Activated T-helper 9 cell treated with anti-CD3 and anti-CD28 coated beads, Interleukin-2, amount 50 U/mL, for 16 hours (primary cell): ENCODE results near the gene CAD.

ENCODE experiments used
- DNase-seq: peaks from one replicate; pipeline ENCODE4 v3.0.0-alpha.2; 2020; ENCODE audit warnings: low read depth

CAD gene

GRCh38 chr2:27227501-27227900 is 10.3 kb downstream of the CAD start:
- DNase-seq = no peak

DNA sequence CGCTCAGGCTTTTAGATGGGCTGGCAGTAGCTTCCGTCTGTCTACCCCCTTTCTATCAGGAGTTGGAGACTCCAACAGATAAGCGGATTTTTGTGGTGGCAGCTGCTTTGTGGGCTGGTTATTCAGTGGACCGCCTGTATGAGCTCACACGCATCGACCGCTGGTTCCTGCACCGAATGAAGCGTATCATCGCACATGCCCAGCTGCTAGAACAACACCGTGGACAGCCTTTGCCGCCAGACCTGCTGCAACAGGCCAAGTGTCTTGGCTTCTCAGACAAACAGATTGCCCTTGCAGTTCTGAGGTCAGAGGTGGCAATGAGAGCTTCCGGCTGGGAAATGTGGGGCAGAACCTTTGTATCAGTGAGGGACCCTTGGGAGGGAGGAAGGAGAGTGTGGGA is 14.8 kb downstream of the CAD start:
- no peak for DNase-seq

- no peak for DNase-seq
Observed at GRCh38 chr2:27233341-27233740, 16.2 kb downstream of the CAD start.

GRCh38 chr2:27236136-27236535 is 19.0 kb downstream of the CAD start:
- no peak for DNase-seq

DNA sequence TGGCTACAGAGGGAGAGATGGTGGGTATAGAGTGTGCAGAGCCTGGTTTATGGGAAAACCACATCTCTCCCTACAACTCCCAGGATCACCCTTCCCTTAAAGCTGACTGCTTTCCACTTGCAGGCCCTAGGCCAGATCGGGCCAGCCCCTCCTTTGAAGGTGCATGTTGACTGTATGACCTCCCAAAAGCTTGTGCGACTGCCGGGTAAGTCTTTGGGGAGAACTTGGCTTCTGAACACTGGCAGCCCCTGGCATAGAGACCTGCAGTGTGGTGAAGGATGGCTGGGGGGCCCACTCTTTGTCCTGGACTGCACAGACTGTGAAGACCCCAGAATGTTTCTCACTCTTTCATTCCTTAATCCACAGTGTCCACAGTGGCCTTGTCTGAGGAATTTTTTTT is 19.5 kb downstream of the CAD start:
- DNase-seq = no peak

- no peak for DNase-seq
Observed at GRCh38 chr2:27237341-27237945, 20.3 kb downstream of the CAD start.

DNA sequence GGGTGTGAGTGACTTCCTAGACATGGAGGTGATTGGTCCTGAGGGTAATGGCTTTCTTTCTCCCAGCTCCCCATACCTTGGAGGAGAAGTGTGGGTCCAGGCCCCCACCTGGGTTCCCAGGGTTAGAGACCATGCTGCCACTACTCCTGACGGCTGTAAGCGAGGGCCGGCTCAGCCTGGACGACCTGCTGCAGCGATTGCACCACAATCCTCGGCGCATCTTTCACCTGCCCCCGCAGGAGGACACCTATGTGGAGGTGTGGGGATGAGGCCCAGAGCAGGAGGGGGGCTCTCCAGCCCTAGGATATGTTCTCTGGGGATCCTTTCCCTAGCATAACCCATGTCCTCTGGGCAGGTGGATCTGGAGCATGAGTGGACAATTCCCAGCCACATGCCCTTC is 21.8 kb downstream of the CAD start:
- DNase-seq = no peak

DNA sequence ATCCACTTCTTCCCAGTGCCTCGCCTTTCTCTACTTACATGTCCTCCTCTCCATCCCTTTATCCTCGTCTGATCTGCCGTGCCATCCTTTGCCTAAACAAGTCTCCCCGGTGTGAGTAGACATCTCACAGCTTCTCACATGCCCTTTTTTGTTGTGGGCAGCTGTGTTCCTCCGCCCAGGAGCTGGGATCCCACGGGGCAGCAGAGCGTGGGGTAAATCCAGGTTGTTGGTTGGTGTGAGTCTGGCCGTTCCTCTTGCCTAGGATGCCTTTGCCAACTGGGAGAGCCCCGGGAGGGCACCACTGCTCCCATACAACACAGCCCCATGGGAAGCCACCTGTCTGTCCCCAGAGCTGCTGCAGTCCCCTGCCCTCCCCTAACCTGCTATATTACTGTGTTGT is 23.2 kb downstream of the CAD start:
- no peak for DNase-seq

- DNase-seq = no peak
Observed at GRCh38 chr2:27241761-27242613, 24.8 kb downstream of the CAD start.

DNA sequence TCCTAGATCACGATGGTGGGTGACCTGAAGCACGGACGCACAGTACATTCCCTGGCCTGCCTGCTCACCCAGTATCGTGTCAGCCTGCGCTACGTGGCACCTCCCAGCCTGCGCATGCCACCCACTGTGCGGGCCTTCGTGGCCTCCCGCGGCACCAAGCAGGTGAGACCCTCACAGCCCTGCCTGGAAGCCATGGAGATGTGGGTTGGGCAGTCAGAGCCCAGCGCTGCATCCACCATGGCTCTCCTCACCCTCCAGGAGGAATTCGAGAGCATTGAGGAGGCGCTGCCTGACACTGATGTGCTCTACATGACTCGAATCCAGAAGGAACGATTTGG is 25.4 kb downstream of the CAD start:
- no peak for DNase-seq

GRCh38 chr2:27243391-27244130 is 26.4 kb downstream of the CAD start:
- no peak for DNase-seq

DNA sequence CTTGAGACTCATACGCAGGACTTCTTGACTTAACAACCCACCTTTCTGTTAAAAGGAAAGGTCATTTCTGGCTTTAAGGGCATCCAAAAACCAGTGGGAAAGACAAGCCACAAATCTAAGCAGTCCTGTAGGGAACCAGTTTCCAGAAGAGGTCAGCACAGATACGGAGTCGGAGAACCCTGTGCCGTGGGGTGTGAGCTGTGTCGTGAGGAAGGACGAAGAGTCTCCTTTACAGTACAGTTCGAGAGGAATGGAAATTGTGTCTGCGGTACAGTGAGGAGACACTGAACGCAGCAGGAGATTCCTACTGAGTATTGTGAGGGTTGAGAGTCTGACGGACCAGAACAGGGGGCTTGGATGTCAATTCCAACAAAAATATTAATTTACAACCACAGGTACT is 27.9 kb downstream of the CAD start:
- DNase-seq = no peak

GRCh38 chr2:27245626-27246025 is 28.5 kb downstream of the CAD start:
- no peak for DNase-seq

GRCh38 chr2:27247893-27248292 is 30.7 kb downstream of the CAD start:
- no peak for DNase-seq

DNA sequence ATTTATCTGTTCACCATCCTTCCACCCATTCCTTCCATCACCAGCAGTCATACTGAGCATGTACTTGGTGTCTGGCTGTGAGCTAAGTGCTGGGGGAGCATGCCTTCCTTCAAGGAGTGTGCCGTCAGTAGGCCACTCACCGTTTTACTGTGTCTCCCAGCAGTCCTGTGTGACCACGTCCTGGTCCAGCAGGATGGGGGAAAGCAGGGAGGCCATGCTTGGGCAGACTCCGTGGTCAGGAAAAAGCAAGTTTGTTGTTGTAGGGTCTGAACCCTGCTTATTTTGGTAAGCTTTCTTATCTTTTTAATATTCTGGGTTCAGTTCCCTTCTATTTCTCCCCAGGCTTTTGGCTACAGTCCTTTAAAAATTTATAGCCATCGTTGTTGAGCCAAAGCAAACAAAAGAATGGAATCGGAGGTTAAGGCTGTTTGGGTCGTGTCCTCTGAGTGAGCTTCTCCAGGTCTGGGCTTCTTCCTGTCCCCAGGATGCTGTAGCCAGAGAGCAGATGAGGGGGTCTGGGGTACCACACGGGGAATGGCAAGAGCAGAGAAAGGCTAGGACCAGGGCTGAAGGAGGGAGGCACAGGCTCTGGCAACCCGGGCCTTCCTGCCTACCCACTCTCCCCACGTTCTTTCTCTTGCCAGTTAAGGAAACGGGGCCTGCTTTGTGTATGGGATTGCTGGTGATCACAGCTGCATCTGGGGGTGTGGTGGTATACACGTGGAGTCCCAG is 32.2 kb downstream of the CAD start:
- no peak for DNase-seq

DNA sequence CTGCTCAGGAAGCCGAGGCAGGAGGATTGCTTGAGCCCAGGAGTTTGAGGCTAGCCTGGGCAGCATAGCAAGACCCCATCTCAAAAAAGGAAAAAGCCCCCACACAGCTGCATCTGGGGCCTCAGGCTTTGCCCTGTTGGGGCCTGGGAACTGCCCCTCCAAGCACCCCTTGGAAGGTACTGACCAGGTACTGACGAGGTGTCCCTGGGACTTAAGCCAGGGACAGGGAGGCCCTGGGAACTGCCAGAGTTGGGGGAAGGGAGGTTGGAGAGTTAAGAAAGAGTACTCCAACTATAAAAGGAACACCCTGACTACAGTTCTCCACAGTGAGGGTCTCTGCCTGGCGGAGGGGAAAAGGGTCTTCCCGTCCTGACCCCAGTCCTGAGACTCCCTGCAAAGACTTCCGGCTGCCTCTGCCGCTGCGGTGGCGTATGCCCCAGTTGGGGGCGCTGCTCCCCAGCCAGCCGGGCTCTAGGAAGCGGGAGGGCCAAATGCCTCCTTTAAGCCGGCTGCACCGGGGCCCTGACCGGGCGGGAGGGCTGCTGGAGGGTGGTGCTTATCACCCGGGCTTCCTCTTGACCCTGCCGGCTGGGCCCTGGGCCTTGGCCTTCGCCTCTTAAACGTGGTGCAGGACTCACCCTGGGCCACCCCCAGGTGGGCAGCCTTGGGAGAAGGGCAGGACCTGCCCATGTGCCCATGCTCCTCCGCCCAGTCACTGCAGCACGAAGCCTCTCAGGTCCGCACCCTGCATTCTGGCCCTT is 32.9 kb downstream of the CAD start:
- peak; percentile 17 for DNase-seq

DNA sequence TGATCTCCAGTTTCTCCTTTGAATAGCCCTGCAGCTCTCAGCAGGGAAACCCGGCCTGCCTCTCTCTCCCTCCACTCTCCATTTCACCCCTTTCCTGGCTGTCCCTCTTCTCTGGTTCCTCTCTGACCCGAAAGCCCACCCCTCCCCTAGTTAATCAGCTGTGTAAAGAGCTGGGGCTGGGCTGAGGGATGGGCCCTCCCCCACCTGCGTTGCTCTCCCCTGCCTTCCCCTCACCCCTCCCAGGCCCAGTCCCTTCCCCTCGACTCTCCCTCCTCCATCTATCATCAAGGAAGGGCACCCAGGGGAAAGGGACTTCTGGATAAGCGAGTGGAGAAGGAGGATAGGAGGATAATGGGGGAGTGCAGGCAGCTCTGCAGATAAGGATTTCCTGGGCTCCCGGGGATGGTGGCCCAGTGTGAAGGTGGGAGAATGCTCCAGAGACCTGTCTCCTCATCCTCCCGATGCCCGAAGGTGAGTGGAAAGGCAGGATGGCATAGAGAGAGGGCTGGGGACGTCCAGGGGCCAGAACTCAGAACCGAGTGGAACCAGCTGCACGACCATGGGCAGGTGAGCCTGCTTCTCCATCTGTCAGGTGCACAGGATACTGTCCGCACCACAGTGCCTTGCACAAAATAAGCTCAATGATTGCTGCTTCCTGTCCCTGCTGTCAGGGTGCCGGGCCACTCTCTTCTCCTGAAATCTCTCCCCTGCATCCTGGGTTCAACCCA is 33.6 kb downstream of the CAD start:
- DNase-seq = no peak

GRCh38 chr2:27251766-27252165 is 34.6 kb downstream of the CAD start:
- no peak for DNase-seq

- DNase-seq = no peak
Observed at GRCh38 chr2:27255187-27255586, 38.0 kb downstream of the CAD start.

GRCh38 chr2:27255660-27256059 is 38.5 kb downstream of the CAD start:
- DNase-seq = no peak

- DNase-seq = no peak
Observed at GRCh38 chr2:27256855-27257454, 39.8 kb downstream of the CAD start.
